ENCODE results near the gene M1AP. TPM values are rescaled to one million over a fixed set of nuclear protein-coding genes. Genes with fewer than 3 reads are reported as not detected.

The M1AP gene
- total RNA-seq, 4 donors from 2014 or later = 0.19 TPM; not detected in 3

GRCh38 chr2:74646834-74647482, 1.2 kb downstream of the M1AP start:
- Histone ChIP-seq H3K27ac (no peak overlapping the region), H3K4me1 (peaks cover 0 to 8% (median 4%) of the 10 kb centered on the region in 3 donors), H3K4me3 (no peak overlapping the region), H3K9me3 (no peaks in the 10 kb centered on the region), H3K36me3 (no peaks in the 10 kb centered on the region), H3K27me3 (peaks cover 0 to 55% (median 4%) of the 10 kb centered on the region in 4 donors)
- no peak for TF ChIP-seq CTCF (IDR thresholded peaks at IDR 0.05)
- DNase-seq = no peak
- intact Hi-C loops (cut with DNase I) = no loop called here
- 93% methylated on average over 13 of the region's 13 CpGs for WGBS, 2 donors

GRCh38 chr2:74646201-74646600, 1.9 kb downstream of the M1AP start:
- Histone ChIP-seq H3K36me3 (no peaks in the 10 kb centered on the region), H3K4me1 (peaks cover 0 to 8% (median 4%) of the 10 kb centered on the region in 3 donors), H3K27me3 (peaks cover 0 to 62% (median 4%) of the 10 kb centered on the region in 4 donors), H3K9me3 (no peaks in the 10 kb centered on the region), H3K4me3 (no peak overlapping the region), H3K27ac (no peak overlapping the region)
- intact Hi-C loops (cut with DNase I) = no loop called here
- WGBS, 2 donors = 47 to 53% methylated on average over 2 of the region's 2 CpGs
- TF ChIP-seq CTCF (IDR thresholded peaks at IDR 0.05) (no peak), POLR2A (IDR thresholded peaks at IDR 0.05) (no peak)
- no peak for DNase-seq

GRCh38 chr2:74645344-74645743, 2.8 kb downstream of the M1AP start:
- WGBS, 2 donors = 68 to 77% methylated on average over 4 of the region's 4 CpGs
- intact Hi-C loops (cut with DNase I) = no loop called here
- peaks cover 0 to 69% (median 4%) of the 10 kb centered on the region in 4 donors for H3K27me3 ChIP-seq

GRCh38 chr2:74639550-74639949, 8.6 kb downstream of the M1AP start:
- DNase-seq = no peak
- WGBS, 2 donors = 62 to 67% methylated on average over 1 to 2 of the region's 2 CpGs

More at GRCh38 chr2:74645344-74645743, 2.8 kb downstream of the M1AP start:
- H3K36me3 ChIP-seq = no peaks in the 10 kb centered on the region
- no peaks in the 10 kb centered on the region for H3K9me3 ChIP-seq
- DNase-seq = no peak
- TF ChIP-seq CTCF (IDR thresholded peaks at IDR 0.05) (no peak), POLR2A (IDR thresholded peaks at IDR 0.05) (no peak)
- peaks cover 0 to 8% (median 4%) of the 10 kb centered on the region in 3 donors for H3K4me1 ChIP-seq
- H3K27ac ChIP-seq = no peak overlapping the region
- no peak overlapping the region for H3K4me3 ChIP-seq

More at GRCh38 chr2:74639550-74639949, 8.6 kb downstream of the M1AP start:
- H3K27ac ChIP-seq = no peak overlapping the region
- intact Hi-C loops (cut with DNase I) = no loop called here
- H3K36me3 ChIP-seq = no peaks in the 10 kb centered on the region
- H3K4me1 ChIP-seq = no peaks in the 10 kb centered on the region
- TF ChIP-seq CTCF (IDR thresholded peaks at IDR 0.05) (no peak), POLR2A (IDR thresholded peaks at IDR 0.05) (no peak)
- H3K27me3 ChIP-seq = peaks cover 0 to 78% (median 0%) of the 10 kb centered on the region in 4 donors
- H3K9me3 ChIP-seq = no peaks in the 10 kb centered on the region
- no peak overlapping the region for H3K4me3 ChIP-seq

Data from esophagus squamous epithelium (tissue), 5 donors.